ENCODE results near the gene SLMAP.
A peak's percentile ranks its signal among the peaks of the same experiment; 100 is the strongest.

The SLMAP gene

GRCh38 chr3:57755741-57756527 is at the start of gene SLMAP:
Gene SLMAP, plus strand, starts transcription at chr3:57756309. Its CDS starts 1,343 bp downstream, at chr3:57757652.
- FAIRE-seq (peak; percentile 75), DNase-seq (ENCODE audit: low spot score) (peak; percentile 89)

GRCh38 chr3:57706462-57706861 is 49.6 kb upstream of the SLMAP start:
- DNase-seq (ENCODE audit: low spot score) (peak; percentile 81), FAIRE-seq (peak; percentile 80)

- FAIRE-seq, result no peak
- no peak for DNase-seq (ENCODE audit: low spot score)
These were observed 47.1 kb upstream of the SLMAP start for GRCh38 chr3:57709031-57709430.

GRCh38 chr3:57709559-57709958 is 46.5 kb upstream of the SLMAP start:
- no peak for FAIRE-seq
- no peak for DNase-seq (ENCODE audit: low spot score)

DNA sequence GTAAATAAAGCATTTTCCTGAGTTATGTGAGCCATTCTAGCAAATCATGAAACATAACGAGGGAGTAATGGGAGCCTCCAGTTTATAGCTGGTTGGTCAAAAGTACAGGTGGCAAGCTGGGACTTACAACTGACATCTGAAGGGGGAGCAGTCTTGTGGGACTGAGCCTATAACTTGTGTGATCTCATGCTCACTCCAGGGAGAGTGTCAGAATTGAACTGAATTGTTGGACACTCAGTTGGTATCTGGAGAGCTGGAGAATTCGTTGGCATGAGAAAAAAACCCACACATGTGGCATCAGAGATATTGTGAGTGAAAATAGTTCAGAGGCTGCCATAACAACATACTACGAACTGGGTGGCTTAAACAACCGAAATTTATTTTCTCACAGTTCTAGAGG is 40.4 kb upstream of the SLMAP start:
- no peak for FAIRE-seq
- no peak for DNase-seq (ENCODE audit: low spot score)

DNA sequence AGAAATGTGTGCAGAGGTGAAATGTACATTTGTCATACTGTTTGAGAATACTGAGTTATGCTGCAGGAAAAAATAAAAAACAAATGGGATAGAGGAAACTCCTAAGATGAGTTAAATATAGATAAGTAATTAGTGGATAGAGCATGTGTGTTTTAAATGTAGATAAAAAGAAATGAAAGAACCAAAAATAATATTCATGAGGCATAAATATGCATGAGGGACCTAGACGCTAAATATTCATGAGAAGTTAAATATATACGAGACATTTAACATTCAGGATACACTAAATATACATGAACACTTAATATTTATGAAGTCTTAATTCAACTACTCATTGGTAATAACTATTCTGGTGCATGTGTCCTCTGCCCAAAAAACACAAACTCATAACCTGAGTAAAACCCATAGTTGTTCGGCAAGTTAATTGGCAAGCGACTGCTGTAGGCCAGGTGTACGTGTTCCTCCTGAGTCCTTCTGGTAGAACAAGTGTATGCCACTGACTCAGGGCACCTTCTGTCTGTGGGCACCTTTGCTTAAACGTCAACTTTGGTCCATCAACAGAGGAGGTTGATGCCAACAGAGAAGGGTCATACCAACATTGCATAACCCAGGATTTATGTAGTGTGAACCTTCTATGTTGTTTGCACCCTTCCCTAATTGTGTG is 38.8 kb upstream of the SLMAP start:
- DNase-seq (ENCODE audit: low spot score) (no peak), FAIRE-seq (no peak)

DNA sequence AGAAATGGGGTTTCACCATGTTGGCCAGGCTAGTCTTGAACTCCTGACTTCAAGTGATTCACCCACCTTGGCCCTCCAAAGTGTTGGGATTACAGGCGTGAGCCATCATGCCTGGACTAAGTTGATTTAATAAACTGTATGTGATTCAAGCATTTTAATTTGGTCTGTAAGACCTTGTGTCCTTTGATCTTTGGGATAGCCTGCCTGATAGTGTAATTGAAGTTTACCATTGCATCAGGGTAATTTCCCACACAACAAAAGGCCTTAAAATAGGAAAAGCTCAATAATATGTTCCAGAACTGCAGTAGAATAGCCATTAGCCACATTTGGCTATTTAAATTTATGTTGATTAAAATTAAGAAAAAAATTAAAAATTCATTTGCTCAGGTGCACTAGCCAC is 38.0 kb upstream of the SLMAP start:
- DNase-seq (ENCODE audit: low spot score), result no peak
- FAIRE-seq, result no peak

GRCh38 chr3:57726397-57726796 is 29.7 kb upstream of the SLMAP start:
- no peak for FAIRE-seq
- DNase-seq (ENCODE audit: low spot score), result no peak

DNA sequence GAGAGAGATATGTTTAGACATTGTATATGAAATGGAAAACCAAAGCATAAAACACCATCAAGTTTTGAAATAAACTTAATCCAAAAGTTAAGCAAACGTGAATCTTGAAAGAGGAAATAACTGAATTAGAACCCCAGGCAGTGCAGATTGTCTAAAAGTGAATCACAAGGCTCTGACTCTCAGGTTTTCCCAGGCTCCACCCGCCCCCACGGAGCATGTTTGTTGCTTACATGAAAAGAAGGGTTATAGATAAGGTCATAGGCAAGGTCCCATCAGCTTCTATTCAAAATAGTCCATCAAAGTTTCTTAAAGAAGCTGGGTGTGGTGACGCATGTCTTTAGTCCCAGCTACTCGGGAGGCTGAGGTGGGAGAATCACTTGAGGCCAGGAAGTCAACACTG is 29.0 kb upstream of the SLMAP start:
- FAIRE-seq (no peak), DNase-seq (ENCODE audit: low spot score) (no peak)

- FAIRE-seq (no peak), DNase-seq (ENCODE audit: low spot score) (no peak)
These were observed 26.6 kb upstream of the SLMAP start for GRCh38 chr3:57729334-57730045.

GRCh38 chr3:57730682-57731081 is 25.4 kb upstream of the SLMAP start:
- no peak for DNase-seq (ENCODE audit: low spot score)
- FAIRE-seq, result no peak

DNA sequence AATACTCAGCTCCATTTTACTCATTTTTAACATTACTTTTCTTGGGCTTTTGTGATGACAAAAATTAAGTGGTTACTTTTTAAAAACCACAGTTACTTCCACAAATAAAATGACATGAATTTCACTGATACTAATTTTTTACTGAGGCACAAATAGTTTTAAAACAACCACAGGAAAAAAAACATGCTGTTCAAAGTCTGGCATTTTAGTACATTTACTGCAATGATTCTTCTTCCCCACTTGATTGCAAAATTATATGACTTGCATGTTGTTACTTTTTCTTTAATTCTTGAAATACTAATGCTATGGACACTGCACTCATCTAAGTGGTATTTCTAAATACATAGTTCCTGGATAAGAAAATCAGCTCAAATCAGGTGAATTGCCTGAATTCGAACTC is 24.8 kb upstream of the SLMAP start:
- FAIRE-seq (no peak), DNase-seq (ENCODE audit: low spot score) (no peak)

DNA sequence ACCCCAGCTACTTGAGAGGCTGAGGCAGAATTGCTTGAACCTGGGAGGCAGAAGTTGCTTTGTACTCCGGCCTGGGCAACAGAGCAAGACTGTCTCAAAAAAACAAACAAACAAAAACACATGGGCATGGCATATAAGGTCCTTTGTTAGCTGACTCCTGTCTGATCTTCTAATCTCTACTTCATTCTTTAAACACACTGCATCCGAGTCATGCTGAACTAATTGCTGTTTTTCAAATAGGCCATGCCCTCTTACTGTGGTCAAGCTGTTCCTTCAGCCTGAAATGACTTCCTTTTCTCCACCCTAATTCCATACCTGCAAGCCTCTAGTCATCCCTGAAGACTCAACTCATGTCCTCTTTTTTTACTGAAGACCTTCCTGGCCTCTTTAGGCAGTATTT is 22.3 kb upstream of the SLMAP start:
- no peak for FAIRE-seq
- DNase-seq (ENCODE audit: low spot score), result no peak

- DNase-seq (ENCODE audit: low spot score) (no peak), FAIRE-seq (no peak)
These were observed 20.7 kb upstream of the SLMAP start for GRCh38 chr3:57735405-57735804.

DNA sequence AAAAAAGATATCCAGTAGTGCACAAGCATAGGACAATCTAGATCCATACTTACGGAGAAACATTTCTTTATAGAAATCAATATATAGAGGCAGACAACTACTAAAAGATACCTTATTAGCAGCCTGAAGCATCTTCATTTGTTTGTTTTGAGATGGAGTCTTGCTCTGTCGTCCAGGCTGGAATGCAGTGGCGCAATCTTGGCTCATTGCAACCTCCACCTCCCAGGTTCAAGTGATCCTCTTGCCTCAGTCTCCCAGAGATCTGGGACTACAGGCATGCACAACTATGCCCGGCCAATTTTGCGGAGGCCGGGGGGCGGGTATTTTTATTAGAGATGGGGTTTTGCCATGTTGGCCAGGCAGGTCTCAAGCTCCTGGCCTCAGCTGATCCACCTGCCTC is 18.3 kb upstream of the SLMAP start:
- FAIRE-seq, result no peak
- no peak for DNase-seq (ENCODE audit: low spot score)

- DNase-seq (ENCODE audit: low spot score) (no peak), FAIRE-seq (no peak)
These were observed 17.7 kb upstream of the SLMAP start for GRCh38 chr3:57738391-57738790.

DNA sequence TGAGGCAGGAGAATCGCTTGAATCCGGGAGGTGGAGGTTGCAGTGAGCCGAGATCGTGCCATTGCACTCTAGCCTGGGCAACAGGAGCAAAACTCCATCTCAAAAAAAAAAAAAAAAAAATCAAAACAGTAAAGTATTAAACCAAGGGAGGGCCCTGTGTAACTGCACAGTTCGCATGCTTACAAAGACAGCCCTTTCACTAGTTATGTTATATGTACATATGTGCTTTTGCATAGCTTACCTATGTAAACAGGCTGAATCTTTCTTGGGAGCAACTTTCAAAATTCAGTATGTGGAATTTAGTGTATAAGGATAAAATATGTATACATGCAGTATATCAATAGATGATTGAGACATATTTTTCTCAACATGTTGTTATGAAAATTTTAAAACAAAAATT is 16.1 kb upstream of the SLMAP start:
- DNase-seq (ENCODE audit: low spot score) (no peak), FAIRE-seq (no peak)

GRCh38 chr3:57743496-57743895 is 12.6 kb upstream of the SLMAP start:
- FAIRE-seq (no peak), DNase-seq (ENCODE audit: low spot score) (no peak)

GRCh38 chr3:57745101-57745500 is 11.0 kb upstream of the SLMAP start:
- DNase-seq (ENCODE audit: low spot score) (no peak), FAIRE-seq (no peak)

DNA sequence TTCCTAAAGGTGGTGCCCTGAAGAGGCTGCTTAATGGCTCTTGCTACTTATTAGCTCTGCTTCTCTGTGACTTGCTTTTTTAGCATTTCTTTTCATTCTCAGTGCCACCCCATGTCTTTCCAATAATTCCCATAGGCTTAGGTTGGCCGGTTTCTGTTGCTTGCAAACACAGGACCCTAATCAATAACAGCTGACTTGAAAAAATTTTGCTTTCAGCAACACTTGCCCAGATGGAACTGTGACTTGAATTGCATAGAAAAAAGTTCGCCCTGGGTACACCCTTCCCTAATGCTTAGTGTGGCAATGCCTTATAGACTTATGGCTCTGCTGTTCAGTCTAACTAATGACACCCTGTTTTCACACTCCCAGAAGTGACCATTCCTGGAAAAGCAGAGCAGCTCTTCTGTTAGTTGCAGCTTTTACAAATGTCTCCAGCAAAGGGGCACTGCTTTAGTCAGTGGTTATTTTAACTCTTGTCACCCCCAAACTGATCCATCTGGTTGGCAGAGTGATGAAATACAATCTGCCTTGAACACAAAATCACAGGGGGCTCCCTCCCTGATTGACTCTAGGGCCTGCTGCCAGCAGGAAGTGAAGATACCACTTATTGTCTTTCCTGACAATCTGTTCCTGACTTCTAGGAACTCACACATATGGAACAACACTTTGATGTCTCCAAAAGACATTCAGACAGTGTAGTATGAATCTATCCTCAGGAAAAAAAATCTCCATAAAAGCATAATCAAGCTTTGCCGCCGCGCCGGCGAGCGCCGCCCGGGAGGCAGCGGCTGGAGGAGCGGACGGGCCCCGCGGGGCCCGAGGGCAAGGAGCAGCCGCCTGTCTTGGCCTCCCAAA is 9.7 kb upstream of the SLMAP start:
- FAIRE-seq, result no peak
- no peak for DNase-seq (ENCODE audit: low spot score)

DNA sequence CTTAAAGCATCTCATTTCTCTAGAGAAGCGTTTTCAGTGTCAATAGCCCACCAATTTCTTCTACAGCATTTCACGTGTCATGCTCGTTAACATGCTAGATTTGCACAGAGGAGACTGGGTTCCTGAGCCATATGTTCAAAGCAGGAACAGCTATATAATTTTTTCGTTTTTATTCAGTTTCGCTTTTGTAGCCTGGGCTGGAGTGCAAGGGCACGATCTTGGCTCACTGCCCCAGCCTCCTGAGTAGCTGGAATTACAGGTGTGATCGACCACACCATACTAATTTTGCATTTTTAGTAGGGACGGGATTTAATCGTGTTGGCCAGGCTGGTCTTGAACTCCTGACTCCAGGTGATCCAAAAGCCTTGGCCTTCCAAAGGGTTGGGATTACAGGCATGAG is 6.6 kb upstream of the SLMAP start:
- FAIRE-seq (no peak), DNase-seq (ENCODE audit: low spot score) (no peak)

DNA sequence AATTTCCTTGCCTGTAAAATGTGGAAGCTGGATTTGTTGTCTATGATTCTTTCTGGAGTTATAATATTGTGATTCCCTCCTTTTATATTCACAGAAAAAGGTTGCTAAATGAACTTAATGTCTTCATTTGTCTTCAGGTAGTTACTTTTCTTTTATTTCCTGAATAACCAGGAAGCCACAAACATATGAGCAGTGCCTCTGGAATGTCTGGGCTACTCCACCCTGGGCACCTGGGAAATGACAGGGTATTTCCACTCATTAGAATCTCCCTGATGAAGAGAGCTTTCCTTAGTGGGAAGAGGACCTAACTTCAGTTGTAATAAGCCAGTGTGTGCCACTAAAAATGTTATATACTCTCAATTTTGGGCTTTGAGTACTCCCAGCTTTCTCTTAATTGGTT is 3.8 kb upstream of the SLMAP start:
- DNase-seq (ENCODE audit: low spot score) (peak; percentile 64), FAIRE-seq (peak; percentile 81)

Data from RCC 7860 (cell line).